Erythroblast (primary cell): ENCODE data around the gene RBM17.

Experiments
- GATA1 ChIP-seq: IDR thresholded peaks from 2 replicates; pipeline ENCODE4 v1.6.1; 2011; ENCODE audit warnings: low read depth, mild to moderate bottlenecking, control low read depth, low read length, moderate library complexity
- POLR2A ChIP-seq: IDR thresholded peaks from 2 replicates; pipeline ENCODE4 v1.6.1; 2011; ENCODE audit warnings: mild to moderate bottlenecking, low read length

- TF ChIP-seq POLR2A (no peak), GATA1 (no peak)
Observed at GRCh38 chr10:6119423-6119822, 30.6 kb downstream of the RBM17 start.
